Measurements from ENCODE around the gene PLXDC1. TPM values are rescaled to one million over a fixed set of nuclear protein-coding genes. Genes with fewer than 3 reads are reported as not detected.

PLXDC1 gene
- polyA plus RNA-seq, 3 donors from 2014 or later = 2.8 to 9.7 (median 6.8) TPM

Other genes starting within 250 kb of the PLXDC1 start
- not detected for gene FBXO47, start 184.2 kb downstream of the PLXDC1 start, polyA plus RNA-seq
- not detected for gene ARL5C, start 14.5 kb upstream of the PLXDC1 start, polyA plus RNA-seq
- gene CACNB1, start 46.0 kb upstream of the PLXDC1 start, polyA plus RNA-seq = 1 to 10 TPM in 1 of 3 donors, under 1 TPM in 1, not detected in 1; 0.48 to 5.0 TPM
- 1,000 to 10,000 TPM; 1,129 to 1,798 (median 1,451) TPM for gene RPL19, start 48.6 kb upstream of the PLXDC1 start, polyA plus RNA-seq
- not detected for gene STAC2, start 74.3 kb upstream of the PLXDC1 start, polyA plus RNA-seq
- gene FBXL20, start 250.0 kb upstream of the PLXDC1 start, polyA plus RNA-seq = 1 to 10 TPM in 2 of 3 donors, under 1 TPM in 1; 0.55 to 4.9 (median 2.4) TPM